LoVo (cell line): ENCODE data around the gene RNF130.

Experiments used
- DNase-seq: peaks from one replicate; pipeline ENCODE4 v3.0.0-alpha.2; 2016; ENCODE audit warnings: low spot score

RNF130 gene

DNA sequence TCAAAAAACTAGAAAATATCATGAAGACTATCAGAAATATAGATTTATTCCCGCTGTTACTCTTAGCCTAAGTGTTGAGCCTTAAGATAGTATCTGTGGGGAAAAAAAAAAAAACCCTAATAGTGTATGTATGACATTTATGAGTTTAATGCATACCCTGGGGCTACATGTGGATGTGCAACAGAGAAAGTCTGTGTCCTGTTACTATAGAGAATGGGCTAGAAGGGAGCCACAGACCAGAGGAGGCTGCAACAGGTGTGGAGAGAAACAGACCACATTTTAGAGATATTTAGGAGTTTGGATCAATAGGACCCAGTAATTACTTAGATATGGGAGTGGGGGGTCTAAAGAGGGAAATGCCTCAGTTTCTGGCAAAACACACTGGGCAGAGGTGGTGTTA, 15.4 kb downstream of the RNF130 start:
- no peak for DNase-seq

DNA sequence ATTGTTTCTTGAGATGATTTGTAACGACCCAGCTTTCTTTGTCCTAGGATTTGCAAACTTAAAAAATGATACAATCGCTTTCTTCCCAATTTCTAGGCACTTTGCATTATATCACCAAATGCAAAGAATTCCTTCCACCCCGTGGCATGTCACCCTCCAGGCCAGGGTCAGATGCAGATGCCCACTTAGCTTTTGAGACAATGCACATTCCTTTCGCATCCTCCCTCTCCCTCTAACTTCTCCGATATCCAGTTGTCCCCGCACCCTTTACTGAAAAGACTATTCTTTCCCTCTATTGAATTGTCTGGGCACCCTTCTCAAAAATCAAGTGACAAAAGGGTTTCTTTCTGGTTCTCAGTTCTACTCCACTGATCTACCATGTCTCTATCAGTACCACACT, 17.3 kb downstream of the RNF130 start:
- no peak for DNase-seq

DNA sequence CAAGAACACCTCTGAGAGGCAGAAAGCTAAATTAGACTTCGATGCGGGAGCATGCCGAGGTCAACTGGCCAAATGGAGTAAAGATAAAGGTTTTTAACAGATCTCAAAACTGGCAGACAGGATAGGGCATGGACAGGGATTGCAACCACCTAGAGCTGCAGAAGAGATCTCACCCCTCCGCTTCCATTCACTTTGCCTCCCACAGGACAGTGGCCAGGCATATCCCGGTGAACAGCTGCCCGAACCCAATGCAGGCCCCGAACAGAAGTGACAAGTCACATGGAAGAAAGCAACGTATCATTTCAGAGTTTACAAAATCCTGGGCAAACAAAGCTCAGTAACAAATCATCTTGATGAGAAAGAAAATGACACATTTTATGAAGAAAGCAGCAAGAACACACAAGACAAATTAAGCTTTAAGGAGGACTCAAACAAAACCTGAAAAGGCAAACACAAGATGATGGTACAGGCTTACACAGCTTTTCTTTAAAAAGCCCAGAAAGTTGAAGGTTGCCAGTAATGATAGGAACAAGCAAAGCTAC, 18.4 kb downstream of the RNF130 start:
- no peak for DNase-seq

DNA sequence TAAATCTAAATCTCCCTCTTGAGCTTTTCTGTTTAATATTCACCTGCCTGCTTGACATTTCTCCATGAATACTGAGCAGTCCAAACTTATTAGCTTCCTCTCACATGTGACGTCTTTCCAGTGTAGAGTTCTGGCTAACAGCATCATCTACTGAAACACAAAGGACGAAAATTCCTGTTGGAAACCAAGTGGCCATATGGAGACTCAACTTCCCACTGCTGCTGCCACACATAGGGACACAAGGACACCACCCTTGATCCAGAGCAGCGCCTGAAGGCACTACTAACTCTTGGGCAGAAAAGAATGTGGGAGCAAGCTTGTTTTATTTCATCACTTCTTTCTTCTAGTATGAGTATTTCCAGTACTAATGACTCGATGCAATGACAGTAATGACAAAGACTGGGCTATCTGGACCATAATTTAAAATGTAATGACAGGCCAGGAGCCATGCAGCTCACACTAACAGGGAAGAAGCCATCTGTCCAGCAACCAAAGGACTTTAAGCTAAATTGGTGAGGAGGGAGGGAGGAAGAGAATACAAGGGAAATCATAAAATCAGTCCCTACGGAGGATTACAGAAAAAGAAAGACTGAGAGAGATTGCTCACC, 19.2 kb downstream of the RNF130 start:
- no peak for DNase-seq

DNA sequence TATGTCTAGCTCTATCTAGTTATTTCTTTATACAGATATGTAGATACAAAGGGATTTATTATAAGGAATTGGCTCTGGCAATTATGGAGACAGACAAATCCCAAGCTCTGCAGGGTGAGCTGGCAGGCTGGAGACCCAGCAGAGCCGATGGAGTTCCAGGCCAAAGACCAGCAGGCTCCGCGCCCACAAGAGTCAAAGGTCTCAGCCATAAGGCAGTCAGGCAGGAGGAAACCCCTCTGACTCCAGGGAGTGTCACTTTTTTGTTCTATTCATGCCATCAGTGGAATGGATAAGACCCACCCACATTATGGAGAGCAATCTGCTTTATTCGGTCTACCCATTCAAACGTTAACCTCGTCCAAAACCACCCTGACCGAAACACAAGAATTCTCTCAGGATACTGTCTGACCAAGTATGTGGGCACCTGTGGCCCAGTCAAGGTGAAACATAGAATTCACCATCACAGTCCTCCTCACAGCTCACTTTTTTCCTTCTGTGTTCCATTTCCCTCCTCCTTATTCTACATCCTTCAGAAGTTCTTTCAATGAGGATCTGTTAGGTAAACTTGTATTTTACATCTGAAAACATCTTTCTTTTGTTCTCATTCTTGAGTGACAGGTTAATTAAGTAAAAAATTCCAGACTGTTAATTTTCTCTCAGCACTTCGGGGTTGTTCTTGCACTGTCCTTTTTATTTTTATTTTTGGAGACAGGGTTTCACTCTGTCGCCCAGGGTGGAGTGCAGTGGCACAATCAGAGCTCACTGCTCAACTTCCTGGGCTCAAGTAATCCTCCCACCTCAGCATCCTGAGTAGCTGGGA, 21.2 kb downstream of the RNF130 start:
- DNase-seq, result no peak

DNA sequence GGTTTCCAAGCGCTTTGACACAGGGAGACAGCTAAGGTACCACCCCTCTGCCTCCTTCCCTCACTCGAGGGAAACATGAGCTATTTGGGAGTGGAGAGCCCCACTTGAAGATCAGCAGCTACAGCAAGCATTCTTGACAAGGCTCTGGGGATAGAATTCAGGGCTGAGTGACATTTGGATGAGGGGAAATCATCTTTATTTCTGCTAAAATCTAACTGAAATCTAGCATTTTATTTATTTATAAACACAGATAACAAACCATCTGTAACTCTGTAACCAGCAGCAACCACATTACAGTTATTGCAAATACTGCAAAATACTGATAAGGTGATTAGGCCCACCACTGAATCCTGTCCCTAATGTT, 22.4 kb downstream of the RNF130 start:
- no peak for DNase-seq

DNA sequence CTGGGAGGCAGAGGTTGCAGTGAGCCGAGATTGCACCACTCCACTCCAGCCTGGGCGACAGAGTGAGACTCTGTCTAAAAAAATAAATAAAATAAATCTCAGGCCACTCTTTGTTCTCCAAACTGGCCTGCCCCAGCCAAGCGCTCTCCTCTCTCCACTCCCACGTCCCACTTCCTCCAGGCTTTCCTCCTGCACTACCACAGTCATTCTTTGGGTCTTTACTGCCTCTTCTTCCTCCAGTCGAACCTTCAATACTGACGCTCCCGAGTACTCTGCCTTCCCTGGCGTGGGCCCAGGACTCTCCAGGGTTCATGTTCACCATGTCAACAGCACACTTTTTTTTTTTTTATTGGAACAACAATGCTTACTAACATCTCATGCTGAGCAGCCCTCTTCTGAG, 23.9 kb downstream of the RNF130 start:
- DNase-seq, result no peak

DNA sequence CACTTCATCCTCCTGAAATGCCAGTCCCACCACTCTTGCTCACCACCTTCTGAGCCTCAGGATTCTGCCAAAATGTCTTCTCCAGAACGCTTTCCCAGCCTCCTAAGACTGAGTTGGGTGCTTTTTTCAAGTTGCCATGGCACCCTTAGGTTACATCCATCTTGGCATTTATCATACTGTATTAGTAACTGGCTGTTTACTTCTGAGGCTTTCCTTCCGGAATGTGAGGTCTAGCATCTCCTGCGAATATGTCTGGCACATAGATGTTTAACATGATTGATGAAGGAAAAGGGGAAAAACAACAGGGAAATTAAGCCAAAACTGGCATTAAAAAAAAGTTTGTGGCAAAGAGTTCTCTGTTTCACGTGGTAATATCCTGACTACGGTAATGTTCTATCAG, 24.9 kb downstream of the RNF130 start:
- DNase-seq, result no peak

DNA sequence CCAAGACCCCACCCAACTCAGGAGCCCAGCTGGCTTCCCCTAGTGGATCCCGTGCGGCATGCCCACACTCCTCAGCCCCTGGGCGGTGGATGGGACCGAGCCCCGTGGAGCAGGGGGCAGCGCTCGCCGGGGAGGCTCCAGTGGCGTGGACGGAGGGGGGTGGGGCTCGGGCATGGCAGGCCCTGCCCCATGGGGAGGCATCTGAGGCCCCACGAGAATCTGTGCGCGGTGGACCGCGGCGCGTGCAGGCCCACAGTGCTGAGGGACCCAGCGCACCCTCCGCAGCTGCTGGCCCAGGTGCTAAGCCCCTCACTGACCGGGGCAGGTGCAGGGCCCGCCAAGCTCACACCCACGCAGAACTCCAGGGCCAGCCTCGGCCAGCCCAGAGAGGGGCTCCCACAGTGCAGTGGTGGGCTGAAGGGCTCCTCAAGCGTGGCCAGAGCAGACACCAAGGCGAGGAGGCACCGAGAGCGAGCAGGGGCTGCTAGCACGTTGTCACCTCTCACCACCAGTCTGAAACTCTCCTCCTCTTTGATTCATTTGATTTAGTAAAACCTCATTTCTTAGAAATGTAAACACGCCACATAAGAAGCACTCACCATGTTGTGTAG, 25.6 kb downstream of the RNF130 start:
- DNase-seq, result no peak

DNA sequence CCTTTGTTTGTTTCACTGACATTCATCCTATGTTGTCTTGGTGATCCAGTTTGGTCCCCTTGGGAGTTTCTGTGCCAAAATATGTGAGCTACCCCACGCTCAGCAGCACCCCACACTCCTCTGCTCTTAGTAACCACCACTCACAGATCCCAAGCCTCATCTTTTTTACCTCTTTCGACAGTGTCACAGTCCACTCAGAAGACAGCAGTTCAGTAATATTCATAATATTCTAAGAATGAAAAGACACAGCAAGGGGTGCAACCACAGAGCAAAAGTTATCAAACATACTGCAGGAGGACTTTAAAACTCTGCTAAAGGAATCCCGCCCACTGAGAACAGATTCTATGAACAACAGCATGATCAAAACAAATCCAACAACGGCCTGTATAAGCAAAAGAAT, 28.2 kb downstream of the RNF130 start:
- DNase-seq, result no peak

DNA sequence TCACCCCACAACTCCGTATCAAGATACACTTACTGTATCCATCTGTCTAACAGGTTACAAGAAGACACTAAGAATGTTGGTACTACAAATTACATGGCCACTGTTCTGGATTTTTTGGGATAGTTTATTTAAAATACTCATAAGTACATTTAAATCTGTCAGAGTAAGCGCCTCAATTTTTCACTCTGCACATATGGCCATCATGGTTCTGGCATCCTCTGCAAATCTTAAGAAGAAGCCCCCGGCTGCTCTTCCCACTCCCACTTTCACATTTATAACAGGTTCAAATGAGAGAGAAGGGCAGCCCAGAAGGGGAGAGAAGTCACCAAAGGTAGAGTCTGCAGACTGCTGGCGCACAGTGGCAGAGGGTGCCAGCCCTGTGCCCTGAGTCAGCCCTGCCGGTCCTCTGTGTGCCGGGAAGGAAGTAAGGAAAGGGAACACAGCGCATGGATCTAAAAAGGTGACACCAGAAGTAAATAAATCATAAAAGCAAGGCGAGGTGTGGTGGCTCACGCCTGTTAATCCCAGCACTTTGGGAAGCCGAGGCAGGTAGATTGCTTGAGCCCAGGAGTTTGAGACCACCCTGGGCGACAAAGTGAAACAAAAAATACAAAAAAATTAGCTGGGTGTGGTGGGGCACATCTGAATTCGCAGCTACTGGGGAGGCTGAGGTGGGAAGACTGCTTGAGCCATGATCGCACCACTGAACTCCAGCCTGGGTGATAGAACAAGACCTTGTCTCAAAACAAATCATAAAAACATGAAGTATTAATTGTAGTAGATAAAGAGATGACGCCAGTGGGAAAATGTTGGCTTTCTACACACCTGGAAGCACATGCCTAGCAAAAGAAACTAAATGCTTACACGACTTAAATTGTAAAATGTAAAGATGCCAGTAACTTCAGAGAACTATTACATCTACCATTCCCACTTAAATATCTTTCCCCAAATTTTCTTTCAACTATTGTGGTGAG, 30.0 kb downstream of the RNF130 start:
- DNase-seq, result peak; percentile 22

DNA sequence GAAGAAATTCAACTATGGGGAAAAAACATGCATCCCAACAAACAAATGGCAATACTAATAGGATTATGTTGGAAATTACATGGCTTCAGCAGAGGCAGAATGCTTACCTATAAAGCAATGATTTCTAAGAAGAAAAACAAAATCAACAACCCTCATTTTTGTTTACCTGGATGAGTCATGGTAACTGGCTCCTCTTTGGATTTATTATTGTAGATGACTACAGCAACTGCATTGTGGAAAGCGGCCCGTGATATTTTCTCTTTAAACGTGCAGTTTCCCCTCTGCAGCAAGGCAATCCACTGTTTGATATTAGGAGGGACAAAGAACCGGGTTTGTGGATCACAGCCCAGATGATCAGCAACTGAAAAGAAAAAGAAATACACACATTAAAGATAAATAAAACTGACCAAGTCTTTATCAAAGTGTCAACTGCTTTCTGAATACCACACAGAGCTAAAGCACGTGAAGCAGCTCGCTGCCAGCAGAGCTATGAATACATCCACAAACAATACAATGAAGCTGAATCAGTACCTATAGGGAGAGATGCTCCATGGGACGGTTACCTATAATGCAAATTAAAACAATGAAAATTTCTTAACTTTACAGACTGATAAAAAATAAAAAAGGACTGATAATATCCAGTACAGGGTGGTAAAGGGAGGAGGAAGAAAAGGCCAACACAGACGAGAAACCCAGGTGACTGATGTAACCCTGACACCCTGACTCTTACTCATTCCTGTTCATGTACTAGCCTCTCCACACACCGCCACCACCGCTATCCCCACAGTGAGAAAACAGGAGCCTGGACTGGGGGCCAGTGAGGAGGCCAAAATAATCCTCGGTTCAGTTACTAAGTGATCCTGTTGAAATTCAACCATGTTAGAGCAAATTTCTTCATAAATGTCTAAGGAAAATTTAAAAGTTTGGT, 31.0 kb downstream of the RNF130 start:
- DNase-seq, result no peak

DNA sequence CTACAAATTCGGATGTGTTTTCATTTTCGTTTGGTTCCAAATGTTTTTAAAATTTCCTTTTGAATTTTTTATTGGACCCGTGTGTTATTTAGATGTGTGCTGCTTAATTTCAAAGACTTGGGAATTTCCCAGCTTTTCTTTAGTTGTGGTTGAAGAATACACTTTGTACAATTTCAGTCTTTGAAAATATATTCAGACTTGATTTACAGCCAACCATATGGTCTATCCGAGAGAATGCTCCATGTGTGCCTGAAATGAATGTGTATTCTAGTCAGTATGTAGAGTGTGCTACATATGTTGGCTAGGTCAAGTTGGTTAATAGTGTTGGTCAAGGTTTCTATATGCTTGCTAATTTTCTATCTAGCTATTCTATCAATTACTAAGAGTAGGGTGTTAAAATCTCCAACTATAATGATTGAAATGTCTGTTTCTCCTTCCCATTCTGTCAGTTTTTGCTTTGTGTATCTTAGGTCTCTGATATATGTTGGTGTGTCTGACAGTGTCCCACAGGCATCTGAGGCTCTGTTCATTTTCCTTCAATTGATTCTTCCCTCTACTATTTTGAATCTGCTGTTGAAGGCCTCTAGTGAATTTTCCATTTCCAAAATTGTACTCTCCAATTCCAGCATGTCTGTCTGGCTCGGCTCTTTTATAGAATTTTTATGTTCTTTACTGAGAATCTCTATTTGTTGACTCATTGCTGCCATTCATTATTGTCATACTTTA, 36.2 kb downstream of the RNF130 start:
- no peak for DNase-seq

DNA sequence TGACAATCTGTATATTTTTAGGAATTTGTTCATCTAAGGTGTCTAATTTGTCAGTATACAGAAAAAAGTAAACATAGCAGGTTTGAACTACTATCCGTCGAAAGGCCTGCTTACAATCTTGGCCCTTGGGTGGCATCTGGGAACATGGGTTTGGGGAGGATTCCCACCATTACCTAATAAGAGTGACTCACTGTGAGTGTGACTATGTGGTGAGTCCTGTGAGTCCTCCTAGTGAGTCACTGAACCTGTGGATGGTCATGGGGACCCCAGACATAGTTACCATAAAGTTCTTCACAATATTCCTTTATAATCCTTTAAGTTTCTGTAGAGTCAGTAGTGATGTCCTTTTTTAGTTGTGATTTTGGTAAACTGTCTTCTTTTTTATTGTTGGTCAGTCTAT, 37.0 kb downstream of the RNF130 start:
- no peak for DNase-seq

DNA sequence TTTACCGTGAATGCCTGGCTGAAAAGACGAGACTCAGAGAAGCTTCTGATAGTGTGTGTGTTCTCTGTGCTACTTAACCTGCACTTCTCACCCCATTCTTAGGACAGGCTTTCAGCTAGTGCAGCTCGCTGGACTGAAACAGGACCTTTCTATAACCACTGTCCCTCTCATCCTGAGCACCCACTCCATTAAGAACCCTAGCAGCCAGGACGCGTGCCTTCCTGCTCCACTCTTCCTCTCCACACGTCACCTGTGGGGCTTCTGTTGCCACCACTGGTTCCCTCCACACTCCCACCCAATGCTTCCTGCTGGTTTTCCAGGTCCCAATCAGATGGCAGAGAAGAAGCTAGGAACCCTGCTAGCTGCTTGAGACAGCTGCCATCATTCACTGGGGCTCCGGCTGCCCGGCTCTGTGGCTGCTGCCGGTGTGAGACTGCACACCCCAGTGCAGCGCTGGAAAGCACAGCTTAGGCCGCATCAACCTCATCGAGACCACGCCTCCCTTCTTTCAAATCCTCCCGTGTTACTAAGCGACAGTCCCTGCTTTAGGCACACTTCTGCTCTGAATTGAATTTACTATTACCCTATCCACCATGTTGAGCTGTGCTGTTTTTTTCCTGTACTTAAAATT, 44.0 kb downstream of the RNF130 start:
- DNase-seq, result no peak

DNA sequence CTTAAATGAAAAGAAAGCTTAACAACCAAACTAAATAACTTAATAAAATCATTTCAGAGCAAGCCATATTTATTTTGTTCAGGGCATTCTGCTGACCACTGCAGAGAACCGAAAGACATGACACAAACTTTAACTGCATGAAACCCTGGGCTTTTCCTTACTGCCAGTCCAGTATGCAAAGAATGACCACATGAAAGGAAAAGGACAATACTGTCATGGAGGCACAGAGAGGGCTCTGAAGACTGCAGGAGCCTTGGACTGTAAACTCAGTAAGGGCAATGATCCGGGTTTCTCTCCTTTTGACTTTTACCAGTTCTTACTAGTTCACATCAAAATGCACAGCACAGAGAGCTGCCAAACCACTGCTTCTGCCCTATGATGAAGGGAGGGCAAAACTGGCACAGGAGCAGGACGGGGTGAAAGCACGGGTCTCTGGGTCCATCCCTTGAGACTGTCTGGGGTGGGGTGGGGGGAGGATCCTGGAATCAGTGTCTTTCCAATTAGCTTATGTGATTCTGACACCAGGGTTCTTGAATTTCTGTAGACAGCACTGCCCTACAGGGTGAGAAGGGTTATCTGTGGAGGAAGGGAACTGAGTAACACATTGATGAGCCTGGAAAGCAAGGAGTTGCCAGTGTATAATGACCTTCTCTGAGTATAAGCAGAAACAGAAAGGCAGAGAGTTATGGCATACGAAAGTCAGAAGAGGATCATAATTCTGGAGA, 44.7 kb downstream of the RNF130 start:
- DNase-seq, result no peak

DNA sequence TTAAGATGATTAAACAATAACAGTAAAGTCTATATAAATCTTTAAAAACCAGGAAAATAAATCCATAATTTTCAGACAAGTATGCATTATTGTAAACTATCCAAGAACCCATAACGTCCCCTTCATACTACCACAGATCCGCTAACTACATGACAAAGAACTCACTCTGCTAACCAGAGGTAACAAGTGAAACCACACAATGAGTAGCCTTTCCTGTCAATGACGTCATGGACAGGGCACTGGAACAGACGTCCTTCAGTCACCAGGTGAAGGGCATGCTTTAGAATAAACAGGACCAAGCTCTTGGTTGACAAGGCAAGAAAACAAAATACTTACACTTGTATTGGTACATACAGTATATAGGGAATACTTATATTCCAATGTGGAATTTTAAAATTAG, 45.2 kb downstream of the RNF130 start:
- DNase-seq, result no peak

DNA sequence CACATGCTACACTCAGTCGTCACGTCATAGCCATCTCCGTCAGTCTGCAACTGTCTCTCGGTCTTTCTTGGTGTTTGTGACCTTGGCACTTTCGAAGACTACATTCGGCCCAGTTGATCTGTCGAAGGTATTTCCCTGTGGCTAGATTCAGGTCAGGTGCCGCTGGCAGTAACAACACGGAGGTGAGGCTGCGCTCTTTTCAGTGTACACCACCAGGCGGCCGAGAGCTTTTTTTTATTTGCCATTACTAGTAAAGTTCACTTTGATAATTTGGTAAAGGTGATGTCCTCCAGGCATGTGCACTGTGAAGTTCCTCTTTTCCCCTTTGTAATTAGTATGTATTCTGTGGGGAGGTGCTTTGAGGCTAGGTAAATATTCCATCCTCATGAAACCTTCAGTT, 49.7 kb downstream of the RNF130 start:
- DNase-seq, result no peak

DNA sequence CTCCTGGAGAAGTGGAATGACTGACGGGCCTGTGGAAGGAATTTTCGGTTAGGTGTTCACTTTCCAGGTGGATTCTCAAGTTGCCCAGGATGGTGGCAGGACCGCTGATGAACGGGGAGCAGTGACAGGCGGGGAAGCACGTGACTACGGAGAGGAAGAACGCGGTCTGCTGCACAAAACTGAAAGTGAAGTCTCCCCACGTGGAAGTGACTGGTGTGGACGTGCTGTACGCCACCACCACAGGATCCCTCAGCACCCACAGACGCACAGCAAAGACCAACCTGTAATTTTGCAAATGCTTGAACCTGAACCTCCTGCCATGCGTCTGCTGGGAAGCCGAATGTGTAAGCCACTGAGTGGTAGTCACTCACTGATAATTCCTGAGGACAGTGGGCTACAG, 51.4 kb downstream of the RNF130 start:
- DNase-seq, result no peak
